Activated naive CD4-positive, alpha-beta T cell treated with anti-CD3 and anti-CD28 coated beads, Interleukin-2, amount 50 U/mL, for 16 hours (primary cell): ENCODE results near the gene HRH3.

Source experiments
- DNase-seq: peaks from one replicate; pipeline ENCODE4 v3.0.0-alpha.2; 2020

HRH3 gene

DNA sequence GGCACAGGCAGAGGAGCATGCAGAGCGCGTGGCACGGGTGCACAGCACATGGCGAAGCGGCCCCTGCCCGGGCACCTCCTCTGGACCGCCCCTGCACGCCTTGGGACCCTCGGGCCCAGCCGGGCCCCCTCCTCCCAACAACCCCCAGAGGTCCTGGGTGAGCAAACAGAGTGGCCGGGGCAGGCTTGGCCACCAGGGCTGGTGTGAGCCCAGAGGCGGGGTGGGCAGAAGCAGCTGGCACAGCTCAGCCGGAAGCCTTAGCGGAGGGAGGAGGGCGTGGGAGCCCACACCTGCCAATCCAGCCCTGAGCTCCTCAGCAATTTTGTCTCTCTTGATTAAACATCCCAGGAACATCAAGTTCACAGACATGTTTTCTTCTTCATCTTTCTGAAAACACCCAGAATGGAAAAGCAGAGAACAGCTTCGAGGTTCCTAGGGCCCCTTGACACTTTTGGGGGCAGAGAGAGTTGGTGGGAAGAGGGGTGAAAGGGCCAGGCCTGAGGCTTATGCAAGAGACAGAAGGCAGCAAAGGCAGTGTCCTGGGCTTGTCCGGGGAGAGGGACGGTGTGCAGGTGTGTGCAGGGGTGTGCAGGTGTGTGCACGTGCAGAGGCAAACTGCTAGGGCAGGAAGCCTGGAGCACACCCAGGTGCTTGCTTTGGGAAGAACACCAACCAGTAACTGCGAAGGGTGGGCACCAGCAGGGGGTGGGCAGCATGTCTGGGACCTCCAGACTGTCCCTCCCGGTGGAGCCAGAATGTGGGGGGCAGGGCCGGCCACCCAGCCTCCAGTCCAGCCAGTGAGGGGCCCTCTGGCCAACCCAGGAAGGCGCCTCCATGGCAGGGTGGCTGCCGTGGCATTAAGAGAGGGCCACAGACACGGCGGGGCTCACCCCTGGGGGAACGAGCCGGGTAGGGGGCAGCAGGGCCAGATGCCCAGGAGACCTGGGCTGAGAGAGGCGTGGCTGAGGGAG is 4.8 kb downstream of the HRH3 start:
- no peak for DNase-seq

DNA sequence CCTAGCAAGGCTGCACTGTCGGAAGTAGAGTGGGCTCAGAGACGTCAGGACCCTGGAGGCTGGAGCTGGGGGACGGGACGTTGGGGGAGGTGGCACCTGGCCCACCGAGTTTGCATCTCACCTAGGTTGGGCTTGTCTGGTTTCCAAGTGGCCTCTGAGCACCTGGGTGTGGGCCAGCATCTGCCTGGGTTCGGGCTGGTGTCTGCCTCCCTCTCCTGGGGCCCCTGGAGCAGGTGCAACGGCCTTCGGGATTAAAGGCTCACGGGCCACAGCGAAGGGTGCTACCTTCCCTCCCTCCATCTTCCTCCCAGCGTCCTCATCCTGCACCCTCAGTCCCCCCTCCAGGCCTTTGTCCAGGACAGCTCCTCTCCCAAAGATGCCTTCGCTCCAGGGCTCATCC is 6.0 kb downstream of the HRH3 start:
- DNase-seq = no peak

DNA sequence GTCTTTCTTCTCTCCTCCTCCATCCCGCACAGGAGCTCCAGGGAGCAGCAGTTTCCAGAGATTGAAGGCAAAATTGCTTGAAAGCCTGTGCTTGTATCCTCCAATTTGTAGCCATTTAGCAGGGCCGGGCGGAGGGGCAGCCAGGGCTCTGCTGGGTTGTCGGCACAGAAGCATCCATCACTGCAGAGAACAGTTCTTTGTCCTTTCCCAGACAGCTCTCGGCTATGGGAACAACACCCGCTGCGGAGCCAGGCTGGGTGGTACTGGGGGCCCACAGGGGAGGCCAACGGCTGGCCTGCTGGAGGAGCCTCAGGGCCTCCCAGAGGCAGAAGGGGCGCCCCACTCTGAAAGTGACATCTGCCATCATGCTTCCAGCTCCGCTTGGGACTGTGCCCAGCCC is 7.8 kb downstream of the HRH3 start:
- no peak for DNase-seq

DNA sequence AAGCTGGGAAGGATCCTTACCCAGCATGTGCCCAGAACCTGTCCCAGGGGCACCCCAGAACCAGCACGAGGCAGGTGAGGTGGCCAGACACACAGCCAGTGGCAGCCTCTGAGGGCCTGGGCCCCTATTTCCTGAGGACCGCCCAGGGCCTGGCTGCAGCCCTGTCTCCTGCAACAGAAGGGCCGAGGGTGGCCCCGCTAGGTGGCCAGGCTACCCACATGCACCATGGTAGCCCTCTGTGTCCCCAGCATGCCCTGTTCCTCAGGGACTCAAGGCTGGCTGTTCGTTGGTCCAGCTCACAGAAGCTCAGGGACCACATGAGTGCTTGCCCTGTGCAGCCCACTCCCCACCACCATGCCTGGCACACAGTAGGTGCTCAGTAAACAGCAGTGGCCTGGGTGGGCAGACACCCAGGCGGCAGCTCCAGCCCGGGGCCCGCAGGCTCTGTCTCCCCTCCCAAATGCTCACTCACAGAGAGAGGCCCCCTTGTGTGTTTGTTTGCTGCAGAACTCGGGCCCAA is 8.2 kb downstream of the HRH3 start:
- DNase-seq = no peak

DNA sequence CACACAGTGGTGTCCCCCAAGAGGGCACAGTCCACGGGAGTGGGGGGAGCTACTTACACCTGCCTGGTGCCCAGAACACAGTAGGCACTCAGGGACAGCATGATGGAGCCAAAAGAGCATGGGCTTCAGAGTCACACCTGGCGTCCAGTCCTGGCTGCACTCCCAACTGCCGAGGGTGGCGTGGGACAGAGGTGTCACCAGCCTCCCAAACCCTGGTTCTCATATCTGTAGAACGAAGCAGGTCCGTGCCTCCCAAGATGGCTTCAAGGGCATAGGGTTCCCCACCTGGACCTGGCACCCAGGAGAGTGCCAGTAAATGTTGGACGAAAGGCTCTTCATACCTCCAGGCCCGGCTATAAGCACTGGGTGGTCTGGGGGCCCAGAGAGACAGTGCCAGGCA is 8.9 kb downstream of the HRH3 start:
- no peak for DNase-seq

DNA sequence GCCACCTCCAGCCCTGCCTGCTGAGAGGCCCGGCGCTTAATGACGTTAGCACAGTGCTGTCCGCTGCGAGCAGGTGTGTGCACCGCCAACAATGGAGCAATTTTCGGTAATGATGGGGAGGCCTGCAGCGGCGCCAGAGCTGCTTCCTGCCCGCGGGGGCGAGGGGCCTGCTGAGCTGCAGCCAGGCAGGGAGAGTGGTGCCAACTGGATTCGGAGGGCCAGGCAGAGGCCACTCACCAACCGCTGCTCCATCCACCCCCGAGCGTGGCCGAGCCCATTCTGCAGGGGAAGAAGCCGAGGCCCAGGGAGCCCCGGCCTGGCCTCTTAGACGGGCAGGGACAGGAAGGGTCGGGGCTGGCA is 9.6 kb downstream of the HRH3 start:
- DNase-seq = no peak

DNA sequence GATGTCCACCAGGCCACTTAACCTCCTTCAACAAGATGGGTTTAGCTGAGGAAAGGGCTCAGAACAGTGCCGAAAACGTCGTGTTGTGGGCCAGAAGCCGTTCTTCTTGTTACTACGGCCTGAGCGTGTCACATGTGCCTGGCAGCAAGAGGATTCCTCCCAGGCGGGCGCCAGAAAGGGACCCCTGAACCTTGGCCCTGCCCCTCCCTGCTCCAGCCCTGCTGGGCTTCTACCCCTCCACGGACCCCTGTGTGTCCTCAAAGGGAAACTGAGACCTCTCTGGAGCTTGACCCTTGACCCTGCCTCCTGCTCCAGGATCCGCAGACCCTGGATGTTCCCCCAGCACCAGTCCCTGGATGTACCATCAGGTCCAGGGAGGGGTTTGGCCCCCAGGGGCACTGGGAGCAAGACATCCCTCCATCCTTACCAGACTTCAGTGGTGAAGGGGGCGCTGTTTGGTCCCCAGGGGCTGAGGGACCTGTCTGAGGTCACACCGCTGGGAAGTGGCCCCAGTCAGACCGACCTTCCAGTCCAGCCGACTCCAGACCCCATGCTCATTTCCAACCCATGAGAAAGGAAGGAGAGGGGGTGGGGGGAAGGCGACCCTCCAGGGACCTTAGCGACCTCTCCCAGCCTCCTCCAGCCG is 10.1 kb downstream of the HRH3 start:
- DNase-seq = no peak

DNA sequence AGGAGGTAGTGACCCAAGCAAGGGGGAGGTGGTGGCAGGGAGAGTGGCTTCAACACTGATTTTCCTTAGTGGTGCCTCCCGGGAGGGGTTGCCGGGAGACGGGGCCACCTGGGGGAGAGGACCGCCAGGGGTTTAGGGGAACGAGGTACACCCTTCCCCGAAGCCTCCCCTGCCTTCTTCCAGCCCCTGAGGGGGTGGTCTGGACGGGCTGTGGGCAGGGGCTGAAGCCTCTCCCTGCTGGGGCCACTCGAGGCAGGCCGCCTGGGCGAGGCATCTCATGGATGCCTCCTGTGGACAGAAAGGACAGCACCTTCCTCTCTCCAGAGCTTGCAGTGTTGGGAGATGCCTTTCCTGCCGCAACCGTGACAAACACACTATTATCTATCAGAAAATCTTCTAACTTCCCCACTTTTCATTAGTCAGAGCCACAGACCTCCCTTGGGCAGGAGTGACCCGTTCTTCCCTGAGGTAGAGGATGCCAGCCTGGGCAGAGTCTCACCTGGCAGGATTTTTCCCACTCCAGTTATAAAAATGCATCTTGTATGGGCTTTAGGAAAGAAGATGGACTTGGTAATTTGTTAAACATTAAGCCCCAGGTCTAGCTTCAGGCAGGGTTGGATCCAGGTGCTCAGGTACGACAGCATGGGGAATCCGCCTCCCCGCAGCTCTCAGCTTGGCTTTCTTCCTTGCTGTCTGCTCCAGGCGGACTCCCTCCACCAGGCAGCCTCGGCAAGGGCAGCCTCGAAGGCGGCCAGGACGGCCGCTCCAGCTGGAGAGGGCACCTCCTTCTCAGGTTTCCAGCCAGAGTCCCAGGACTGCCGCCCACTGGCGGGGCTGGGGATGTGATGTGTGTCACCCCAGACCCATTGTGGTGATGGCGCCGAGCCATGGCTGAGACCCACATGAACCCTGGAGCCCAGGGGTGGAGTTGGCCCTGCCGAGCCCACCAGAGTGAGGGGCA is 11.0 kb downstream of the HRH3 start:
- DNase-seq = no peak

DNA sequence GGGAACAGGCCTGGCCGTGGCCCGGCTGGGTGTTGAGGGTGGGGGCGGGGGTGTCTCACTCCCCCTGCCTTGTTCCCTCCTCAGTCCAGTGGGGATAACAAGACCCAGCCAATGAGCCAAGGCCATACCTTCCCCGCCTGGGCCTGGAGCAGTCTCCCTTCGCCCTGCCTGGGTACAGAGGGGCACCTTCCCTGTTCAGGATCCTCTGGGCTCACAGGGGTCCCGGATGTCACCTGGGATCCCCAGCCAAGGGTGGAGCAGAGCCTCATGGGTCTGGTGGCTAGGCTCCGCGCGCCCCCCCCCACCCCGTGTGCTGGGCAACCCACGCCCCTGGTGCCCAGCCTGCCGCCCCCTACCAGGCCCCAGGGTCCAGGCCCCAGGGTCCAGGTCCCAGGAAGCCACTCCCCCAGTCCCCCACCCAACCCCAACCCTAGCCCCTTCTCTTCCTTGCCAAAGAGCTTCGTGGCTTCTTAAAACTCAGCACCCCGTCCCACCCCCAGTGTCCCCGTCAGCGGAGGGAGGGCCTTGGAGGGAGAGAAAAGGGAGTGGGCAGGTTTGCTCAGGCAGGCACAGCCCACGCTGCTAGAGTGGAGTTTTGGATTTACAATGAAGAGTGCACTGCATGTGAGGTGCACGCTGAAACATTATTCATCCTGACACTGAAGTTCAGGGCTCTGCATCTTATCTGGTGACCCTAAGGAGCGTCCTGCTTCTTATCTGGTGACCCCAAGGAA is 11.8 kb downstream of the HRH3 start:
- no peak for DNase-seq

DNA sequence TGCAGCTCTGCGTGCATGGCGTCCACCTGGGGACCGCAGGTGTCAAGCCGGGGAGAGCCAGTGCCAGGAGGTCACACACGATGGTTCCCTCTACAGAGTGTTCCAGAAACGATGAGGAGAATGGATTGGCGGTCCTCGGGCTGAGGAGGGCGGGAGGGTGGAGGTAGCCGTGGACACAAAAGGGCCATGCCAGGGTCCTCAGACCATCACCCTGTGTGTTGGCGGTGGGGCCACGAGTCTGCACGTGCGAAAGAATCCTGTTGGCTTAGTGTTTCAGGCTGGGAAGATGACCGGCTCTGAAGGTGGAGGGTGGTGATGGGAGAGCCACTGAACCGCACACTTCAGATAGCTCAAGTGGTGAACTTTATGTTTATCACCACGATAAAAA is 13.7 kb downstream of the HRH3 start:
- no peak for DNase-seq

DNA sequence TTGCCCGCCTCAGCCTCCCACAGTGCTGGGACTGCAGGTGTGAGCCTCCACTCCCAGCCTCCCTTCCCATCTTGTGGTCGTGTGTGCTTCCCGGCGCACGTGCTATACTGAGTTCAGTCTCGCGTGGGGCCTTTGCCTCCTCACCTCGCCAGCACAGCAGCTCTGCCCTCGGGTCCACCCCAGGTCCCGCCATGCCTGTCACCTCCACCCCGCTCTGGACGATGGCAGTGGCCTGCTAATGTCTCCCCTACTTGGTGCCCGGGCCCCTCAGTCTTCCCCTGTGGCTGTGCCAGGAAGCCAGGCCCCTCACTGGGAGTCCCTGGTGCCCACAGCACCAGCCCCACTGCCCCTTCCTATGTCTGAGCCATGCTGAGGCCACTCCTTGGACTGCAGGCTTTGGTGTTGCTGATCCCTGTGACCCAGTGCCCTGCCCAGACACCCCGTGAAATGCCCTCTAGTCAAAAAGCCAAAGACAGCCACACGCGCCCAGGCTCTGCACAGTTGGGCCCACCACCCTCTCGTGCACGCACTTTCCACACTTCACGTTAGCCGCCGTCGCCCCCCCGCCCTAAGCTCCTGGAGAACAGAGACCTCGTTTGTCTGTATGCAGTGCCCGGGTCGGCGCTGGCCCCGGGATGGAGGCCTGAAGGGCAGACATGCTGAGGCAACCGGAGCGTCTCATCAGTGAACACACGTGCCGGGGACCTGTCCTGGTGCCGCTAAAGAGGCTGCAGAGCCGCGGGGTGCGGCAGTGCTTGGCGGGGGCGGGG is 14.3 kb downstream of the HRH3 start:
- DNase-seq = no peak

DNA sequence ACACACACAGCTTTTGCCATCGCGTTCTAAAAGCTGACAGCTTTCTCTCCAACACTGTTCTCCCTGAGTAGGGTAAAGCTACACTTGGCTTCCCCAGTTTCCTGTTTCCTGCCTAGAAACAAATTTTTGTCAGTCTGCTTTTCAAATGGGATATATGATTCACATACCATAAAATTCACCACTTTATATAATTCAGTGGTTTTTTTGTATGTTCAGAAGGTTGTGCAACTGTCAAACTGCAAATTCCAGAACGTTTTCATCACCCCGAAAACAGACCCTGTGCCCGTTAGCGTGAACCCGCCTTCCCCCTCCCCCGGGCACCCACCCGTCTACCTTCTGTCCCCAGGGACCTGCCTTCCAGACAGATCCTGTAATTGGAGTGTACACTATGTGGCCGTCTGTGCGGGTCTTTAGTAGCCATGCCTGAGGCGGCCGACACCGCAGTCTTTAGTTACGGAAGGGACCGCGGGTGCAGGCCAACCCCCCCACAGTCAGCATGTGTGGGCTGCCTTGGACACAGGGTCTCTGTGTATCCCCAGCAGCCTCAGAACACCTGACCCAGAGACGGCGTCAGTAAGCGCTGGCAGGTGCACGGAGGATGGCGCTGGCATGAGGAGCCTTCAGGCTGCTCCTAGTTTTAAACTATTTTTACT is 16.6 kb downstream of the HRH3 start:
- no peak for DNase-seq

DNA sequence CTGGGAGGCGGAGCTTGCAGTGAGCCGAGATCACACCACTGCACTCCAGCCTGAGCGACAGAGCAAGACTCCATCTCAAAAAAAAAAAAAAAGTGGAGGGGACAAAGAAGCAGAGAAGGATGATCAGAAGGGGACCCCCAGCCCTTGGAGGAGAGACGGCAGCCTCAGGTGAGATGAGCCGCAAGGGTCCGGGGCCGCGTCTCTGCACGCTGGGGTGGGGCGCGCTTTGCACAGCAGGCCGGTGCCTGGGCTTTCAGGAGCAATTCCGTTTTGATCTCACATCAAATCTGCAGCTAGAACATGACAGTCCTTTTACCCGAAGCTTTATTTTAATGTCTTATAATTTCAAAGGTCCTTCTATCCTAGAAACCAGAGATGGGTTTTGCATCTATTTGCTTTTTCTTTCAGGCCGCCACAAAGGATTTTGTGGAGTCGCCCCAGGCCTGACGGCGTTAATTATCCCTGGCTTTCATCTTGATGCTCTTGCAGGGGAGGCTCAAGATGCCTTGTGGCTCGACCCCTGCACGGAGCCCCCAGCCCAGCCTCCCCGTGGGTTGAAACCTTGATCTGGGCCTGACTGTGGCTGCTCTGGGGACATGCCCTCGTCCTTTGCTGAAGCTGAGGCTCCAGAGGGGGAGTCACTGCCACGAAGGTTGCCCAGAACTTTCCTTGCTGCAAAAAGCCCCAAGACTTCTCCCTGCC is 17.3 kb downstream of the HRH3 start:
- DNase-seq = no peak

DNA sequence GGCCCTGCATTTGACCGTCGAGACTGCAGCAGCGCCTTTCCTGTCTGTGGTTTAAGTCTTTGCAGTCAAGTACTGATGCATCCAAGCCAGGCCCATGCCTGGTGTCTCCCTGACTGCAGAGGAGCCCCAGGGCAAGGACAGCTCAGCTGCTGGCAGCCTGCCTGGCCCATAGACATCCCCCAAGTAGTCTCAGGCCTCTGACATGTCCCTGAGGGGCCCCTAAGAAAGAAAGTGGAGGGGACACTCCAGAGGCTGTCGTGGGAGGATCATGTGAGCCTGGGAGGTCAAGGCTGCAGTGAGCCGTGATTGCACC is 18.0 kb downstream of the HRH3 start:
- DNase-seq = no peak

DNA sequence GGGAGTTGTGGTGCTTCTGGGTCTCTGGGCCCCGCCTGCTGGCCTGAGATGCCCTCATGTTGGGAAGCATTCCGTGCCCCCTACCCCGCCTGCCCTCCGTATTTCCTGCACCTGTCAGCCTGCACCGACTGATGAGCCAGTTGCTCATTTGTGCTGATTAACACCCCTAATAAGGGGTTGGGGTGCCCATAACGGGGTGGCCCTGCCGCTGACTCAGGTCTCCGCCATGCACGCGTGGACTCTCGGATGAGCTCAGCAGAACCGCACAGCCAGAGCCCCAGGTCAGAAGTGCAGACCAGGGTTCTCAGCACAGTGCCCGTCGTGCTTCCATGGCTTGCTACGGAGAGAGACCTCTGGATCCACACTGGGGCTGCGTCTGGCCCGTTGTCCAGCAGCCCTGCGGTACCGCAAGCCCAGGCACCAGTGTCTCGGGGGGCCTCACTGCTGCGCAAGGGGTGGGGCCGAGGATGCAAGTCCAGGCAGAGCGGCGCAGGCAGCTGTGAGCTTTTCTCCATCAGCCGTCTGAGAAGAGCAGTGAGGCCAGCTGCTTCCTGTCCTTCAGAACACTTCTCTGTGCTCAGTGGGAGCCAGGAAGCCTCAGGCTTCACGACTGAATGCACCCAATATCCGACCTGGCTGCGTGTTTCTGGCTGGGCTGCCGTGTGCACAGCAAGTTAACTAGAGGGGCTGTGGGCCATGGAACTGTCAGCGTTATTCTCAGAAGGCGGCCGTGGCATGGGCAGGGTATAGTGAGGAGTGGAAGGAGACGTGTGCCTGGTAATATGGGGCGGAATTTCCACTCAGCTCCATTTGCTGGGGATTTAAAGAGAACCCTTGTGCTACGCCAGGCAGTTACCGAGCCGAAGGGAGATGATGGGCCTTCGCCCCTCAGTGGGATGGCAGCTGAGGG is 18.6 kb downstream of the HRH3 start:
- no peak for DNase-seq

DNA sequence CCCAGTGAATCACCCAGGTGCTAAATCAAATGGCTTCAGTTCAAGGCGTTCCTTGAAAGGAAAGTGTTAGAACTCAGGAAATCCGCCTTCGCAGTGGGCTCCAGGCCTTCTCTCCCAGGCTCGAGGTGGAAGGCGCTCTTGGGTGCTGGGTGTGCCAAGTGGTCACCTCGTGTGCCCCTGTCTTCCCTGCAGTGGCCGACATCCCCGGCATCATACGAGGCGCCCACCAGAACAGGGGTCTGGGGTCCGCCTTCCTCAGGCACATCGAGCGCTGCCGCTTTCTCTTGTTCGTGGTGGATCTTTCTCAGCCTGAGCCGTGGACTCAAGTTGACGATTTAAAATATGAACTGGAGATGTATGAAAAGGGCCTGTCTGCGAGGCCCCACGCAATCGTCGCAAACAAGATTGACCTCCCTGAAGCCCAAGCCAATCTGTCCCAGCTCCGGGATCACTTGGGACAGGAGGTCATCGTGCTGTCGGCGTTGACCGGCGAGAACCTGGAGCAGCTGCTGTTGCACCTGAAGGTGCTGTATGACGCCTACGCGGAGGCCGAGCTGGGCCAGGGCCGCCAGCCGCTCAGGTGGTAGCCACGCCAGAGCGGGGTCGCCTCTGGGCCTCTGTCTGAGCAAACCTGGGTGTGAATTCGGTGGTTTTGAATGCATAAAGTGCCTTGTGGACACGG is 19.4 kb downstream of the HRH3 start:
- no peak for DNase-seq

DNA sequence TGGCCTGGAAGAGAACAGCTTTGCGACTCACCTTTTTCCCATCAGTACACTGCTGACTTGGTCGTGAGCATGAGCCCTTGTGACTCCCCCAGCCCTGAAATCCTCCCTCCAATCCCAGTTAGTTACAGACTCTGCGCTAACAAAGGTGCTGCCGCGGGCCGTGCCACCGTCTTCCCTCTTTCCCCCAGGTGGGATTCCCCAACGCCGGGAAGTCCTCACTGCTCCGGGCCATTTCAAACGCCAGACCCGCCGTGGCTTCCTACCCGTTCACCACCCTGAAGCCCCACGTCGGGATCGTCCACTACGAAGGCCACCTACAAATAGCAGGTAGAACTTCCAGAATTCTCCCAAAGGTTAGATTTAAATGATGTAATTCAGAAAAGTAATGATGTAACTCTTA is 21.1 kb downstream of the HRH3 start:
- DNase-seq = no peak

DNA sequence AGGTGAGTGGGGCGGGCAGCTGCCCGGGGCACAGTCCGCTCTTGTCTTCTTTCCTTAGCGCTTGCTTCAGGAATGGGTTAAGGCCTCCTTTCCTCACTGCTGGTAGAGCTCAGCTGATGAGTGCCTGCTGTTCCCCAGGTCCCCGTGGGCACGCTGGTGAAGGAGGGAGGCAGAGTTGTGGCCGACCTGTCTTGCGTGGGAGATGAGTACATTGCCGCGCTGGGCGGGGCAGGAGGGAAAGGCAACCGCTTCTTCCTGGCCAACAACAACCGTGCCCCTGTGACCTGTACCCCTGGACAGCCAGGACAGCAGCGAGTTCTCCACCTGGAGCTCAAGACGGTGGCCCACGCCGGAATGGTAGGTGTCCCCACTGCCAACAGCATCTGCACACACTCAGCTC is 21.6 kb downstream of the HRH3 start:
- no peak for DNase-seq

DNA sequence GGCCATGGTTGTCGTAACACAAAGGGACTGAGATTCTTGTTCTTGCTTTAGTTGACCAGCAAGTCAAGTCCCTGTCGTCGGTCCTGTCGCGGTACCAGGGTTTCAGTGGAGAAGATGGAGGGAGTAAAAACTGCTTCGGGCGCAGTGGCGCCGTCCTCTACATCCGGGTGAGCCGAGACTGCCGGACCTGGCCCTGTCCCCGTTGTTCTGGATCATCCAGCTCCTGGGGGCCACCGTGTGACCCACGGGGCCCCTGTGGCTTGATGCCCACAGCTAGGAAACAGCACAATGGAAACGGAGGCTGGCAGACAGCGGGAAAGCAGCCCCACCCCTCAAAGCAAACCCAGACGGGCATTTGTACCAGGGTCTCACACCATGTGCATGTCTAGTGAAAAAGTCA is 22.3 kb downstream of the HRH3 start:
- no peak for DNase-seq
